ENCODE measurements around the gene CD79A.
"Not testable (repeated sequence)": the region's sequence is repeated elsewhere in the genome, so short reads cannot be mapped to it uniquely, and the experiment has no call there.

CD79A gene

GRCh38 chr19:41863209-41863931 is 13.7 kb upstream of the CD79A start:
- no peak for DNase-seq

DNA sequence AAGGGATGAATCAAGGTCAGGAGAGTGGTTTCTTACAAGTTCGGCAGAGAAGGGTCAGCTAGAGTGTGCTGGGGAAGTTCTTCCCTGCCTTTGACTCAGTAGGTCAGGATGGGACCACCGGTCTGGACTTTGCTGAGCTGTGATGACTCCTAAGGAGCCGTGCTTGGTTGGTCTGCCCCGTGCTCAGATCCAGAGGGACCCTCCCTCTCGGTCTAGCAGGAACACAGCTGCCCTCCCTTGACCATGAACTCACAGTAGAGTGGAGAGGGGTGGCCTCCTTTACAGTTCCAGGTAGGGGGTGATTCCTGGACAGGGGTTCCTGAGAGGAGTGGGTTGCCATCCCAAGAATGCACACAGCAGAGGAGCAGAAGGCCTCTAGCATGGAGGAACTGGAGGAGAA is 12.7 kb upstream of the CD79A start:
- DNase-seq, result no peak

GRCh38 chr19:41866284-41866683 is 10.8 kb upstream of the CD79A start:
- no peak for DNase-seq

- no peak for DNase-seq
Observed at GRCh38 chr19:41868120-41868988, 8.7 kb upstream of the CD79A start.

GRCh38 chr19:41868989-41869300 is 8.1 kb upstream of the CD79A start:
- DNase-seq, result no peak

DNA sequence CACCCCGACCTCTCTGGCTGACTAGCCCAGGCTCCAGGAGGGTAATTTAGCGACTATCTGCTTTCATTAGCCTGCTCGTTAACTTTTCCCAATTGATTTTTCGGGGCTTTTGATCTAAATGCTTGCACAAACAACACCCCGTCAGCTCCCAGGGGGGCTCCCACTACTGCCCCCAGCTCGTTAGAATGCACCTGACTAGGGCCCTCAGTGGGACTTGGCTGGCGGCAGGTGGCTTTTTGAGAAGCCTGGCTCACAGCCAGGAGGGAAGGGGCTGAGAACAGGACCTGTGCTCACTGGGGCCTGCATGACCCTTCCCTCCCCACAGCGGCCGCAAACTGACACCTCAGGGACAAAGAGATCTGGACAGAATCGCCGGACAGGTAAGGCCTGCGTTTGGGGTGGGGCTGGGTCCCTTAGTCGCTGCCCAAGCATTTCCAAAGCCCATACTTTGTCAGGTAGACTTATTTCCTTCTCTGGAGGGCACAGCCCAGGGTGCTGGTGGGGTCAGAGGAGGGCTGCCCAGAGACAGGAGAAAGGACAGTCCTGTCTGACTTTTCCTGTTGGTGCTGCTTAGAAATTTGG is 7.6 kb upstream of the CD79A start:
- peak; percentile 44 for DNase-seq

DNA sequence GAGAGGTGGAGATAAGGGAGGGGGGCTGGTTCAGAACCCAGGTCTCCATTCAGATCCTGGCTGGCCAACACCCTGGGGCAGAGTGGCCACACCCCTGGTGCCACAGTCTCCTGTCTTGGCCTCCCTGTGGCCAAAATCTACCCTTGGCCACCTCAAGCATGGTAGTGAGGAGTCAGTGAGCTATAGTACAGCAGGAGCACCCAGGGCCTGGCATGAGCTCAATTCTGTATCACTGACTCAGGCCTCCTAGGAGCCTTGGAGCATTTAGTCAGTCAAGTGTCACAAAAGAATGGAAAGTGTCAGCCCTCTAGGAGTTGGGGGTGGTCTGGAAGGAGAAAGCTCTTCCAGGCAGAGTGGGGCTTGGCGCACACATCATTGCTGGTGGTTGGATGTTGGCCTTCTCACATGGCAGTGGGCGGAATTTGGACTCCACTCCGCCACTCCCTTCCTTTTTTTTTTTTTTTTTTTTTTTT is 6.6 kb upstream of the CD79A start:
- DNase-seq, result no peak

DNA sequence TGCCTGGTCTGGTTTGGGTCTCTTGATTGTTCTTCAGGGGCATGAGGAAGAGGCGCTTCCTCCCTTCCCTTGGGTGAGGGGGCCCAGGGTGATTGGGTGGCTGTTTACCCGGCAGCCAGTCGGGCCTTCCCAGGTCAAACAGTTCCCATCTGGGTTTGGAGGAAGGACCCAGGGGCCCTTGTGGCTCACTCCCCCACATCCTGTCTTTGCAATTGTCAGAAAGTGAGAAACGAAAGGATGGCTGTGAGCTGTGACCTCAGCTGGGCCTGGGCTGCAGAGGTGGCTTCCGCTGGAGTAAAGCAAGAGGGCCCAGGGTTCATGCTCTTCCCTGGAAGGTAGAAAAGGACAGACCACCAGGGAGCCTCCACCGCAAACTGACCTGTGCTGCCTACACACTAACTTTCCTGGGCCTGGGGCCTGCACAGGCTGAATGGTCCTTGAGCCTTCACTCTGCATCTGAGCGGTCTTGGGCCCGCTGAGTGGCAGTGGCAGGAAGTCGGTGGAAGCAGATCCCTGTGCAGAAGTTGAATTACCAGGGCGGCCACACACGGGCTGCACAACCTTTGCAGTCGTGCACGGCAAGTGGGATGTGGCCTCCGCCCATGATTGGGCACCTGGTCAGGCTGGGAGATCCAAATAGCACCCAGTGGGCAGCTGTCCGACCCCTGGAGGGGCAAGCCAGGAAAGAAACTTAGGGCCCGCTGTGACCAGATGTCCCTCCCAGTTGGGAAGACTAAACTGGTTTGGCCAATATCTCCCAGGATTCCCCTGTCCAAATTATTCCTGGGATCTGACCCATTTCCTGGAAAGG is 5.3 kb upstream of the CD79A start:
- no peak for DNase-seq

DNA sequence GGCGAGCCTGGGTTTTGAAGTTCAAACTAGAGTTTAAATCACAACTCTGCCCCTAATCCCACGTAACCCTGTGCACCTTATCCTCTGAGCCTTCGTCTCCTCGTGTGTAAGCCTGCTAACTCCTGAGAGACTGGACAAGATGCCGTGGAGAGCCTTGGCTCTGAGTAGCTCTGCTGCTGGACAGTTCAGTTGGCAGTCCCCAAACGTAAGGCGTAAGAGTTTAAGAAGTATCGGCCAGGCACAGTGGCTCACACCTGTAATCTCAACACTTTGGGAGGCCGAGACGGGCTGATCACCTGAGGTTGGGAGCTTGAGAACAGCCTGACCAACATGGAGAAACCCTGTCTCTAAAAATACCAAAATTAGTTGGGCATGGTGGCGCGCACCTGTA is 4.7 kb upstream of the CD79A start:
- DNase-seq, result no peak

DNA sequence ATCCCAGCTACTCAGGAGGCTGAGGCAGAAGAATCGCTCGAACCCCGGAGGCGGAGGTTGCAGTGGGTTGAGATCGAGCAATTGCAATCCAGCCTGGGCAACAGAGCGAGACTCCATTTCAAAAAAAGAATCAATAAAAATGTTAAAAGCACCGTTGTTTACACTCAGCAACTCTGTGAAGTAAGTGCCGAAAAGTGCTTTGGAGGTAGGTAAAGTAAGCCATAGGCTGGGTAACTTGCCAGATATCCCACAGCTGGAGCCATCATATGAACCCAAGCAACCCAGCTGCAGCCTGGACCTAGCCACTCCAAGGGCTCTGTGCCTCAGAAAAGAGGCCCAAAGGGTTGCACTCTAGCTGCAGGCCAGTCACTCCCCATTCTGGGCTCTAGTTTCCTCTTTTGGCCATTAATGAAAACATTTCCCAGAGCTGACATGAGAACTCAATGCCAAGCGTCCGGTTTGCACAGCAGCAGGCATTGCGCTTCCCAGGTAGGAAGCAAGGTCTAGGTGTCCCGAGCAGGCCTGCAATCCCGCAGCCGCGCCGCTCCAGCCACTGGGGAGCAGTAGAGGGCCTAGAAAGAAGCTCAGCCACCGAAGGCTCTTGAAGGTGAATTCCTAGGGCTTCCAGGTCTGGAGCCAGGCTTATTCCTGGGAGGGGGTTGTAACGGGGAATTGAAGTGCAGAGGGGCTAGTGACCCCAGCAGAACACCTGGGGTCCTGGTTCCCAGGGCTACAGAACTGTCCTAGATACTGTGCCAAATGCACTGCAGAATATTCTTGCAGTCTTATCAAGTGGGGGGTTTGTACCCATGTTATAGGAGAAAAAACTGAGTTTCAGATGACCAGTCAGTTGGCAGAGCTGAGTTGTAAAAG is 4.1 kb upstream of the CD79A start:
- peak; percentile 28 for DNase-seq

DNA sequence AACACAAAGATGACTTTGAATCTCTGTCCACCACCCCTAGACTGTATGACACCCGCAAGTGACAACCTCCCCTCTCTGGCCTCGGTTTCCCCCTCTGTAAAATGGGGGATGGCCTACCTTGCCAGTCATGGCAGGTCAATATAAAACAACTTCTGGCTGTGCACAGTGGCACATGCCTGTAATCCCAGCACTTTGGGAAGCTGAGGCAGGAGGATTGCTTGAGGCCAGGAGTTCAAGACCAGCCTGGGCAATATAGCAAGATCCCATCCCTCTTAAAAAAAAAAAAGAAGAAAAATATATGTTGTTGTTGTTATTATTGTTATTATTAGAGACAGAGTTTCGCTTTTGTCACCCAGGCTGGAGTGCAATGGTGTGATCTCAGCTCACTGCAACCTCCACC is 1.1 kb upstream of the CD79A start:
- not testable (repeated sequence) for DNase-seq

GRCh38 chr19:41877916-41878905 is 1.1 kb downstream of the CD79A start:
- no peak for DNase-seq

- DNase-seq, result no peak
Observed at GRCh38 chr19:41879080-41879479, 2.0 kb downstream of the CD79A start.

GRCh38 chr19:41879670-41880328 is 2.7 kb downstream of the CD79A start:
- DNase-seq, result no peak

DNA sequence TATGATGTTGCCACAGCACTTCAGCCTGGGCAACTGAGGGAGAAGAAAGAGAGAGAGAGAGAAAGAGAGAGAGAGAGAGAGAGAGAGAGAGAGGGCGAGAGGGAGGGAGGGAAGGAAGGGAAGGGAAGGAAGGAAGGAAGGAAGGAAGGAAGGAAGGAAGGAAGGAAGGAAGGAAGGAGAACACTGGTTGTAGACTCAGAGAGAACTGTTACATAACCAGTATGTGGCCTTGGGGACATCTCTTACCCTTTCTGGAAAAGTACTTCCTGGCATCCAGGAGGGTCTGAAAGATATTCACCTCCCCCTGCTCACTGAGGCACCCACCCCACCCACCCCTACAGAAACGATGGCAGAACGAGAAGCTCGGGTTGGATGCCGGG is 3.2 kb downstream of the CD79A start:
- DNase-seq, result no peak

DNA sequence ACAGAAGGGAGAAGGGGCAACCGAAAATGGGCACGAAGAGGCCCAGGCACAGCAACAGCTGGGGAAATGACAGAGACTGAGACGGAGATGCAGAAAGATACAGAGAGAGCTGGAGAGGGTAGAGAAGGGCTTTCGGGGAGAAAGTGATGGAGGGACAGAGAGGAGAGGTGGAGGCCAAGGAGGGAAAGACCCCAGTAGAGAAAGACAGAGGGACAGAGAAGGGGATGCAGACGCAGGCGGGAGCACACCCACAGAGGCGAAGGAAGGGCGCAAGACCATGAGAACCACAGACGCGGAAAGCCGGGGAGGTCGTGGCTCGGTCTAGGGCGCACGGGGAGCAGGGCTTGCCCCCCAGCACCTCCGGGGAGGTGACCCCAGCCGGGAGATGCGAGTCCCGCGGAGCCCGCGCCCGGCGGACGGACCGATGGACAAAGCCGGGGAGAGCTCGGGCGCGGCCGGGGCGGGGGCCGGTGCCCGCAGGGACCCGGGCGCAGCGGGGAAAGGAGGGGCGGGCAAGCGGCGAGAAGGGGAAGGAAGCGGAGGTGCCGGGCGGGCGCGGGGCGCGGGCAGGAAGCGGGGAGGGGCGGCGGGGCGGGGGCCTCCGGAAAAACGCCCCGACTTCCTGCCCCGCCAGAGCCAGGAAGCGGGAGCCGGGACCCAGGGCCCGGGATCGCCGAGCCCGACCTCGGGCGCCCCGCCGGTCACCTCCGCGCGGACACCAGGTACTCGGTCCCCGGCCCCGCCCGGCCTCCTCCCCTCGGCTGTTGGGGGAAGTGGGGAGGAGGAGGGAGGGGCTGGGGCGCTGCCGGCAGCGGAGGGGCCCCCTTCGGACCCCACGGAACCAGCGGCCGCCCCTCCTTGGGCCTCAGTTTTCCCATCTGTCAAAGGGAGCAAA is 5.7 kb downstream of the CD79A start, which contains the start of gene ARHGEF1:
Gene ARHGEF1, plus strand, starts transcription at position 617 of the 895 bp plus-strand sequence. CDS start 4,899 bp downstream, outside the sequence.
- peak; percentile 45 for DNase-seq

GRCh38 chr19:41883463-41883820 is 6.4 kb downstream of the CD79A start:
- no peak for DNase-seq

- DNase-seq, result peak; percentile 96
Observed at GRCh38 chr19:41883821-41884733, 7.0 kb downstream of the CD79A start.
